H1 (cell line): ENCODE data around the gene SSH2. TPM values are rescaled to one million over a fixed set of nuclear protein-coding genes. Genes with fewer than 3 reads are reported as not detected.
A peak's percentile ranks its signal among the peaks of the same experiment; 100 is the strongest.

Experiments used
- CTCF ChIA-PET: fragments of 300-600 bp; sonication (Branson Sonifier 250); formaldehyde crosslinking; loops from one replicate; lab custom pipeline; 2021; ENCODE audit not compliant: partially characterized antibody; lab: Charles Lee
- POLR2A ChIA-PET: fragments of 300-600 bp; sonication (Branson Sonifier 250); formaldehyde crosslinking; loops from one replicate; lab custom pipeline; 2021; ENCODE audit warnings: inconsistent platforms; ENCODE audit not compliant: partially characterized antibody; lab: Charles Lee
- DNase-seq, 2 experiments: peaks; one replicate each; pipeline versions ENCODE4 v3.0.0 to v3.0.0-alpha.2; 2010 to 2022; ENCODE audit warnings: low spot score in 2 of 2, low read depth in 1 of 2, mixed read lengths in 1 of 2
- FAIRE-seq: peaks from 2 replicates; lab custom pipeline; 2011; peaks lifted over from hg19 to GRCh38; lab: Jason Lieb, UNC
- H2AFZ ChIP-seq: 2 replicates; pipeline ENCODE4 v1.8.1; 2012; ENCODE audit warnings: low read length, inconsistent platforms
- H2AK5ac ChIP-seq: 2 replicates; pipeline ENCODE4 v1.6.1; 2013; ENCODE audit warnings: low read depth, low read length
- H2BK120ac ChIP-seq: replicated peaks from 2 replicates; pipeline ENCODE3; 2013; ENCODE audit warnings: low read depth, low read length, inconsistent platforms
- H2BK12ac ChIP-seq: 2 replicates; pipeline ENCODE4 v1.6.1; 2013; ENCODE audit warnings: low read depth, low read length
- H2BK15ac ChIP-seq: 2 replicates; pipeline ENCODE4 v1.6.1; 2013; ENCODE audit warnings: low read length
- H2BK20ac ChIP-seq: 2 replicates; pipeline ENCODE4 v1.6.1; 2013; ENCODE audit warnings: low read length
- H2BK5ac ChIP-seq: 2 replicates; pipeline ENCODE4 v1.6.1; 2013; ENCODE audit warnings: low read depth, low read length
- H3K14ac ChIP-seq: 2 replicates; pipeline ENCODE4 v1.6.1; 2013; ENCODE audit warnings: inconsistent platforms; ENCODE audit not compliant: insufficient read length
- H3K18ac ChIP-seq: 2 replicates; pipeline ENCODE4 v1.6.1; 2013; ENCODE audit warnings: low read length; ENCODE audit errors: extremely low read depth
- H3K23ac ChIP-seq: 2 replicates; pipeline ENCODE4 v1.6.1; 2013; ENCODE audit warnings: inconsistent platforms; ENCODE audit not compliant: insufficient read length
- H3K23me2 ChIP-seq: 2 replicates; pipeline ENCODE4 v1.6.1; 2013; ENCODE audit warnings: low read depth, low read length
- H3K27ac ChIP-seq: 2 replicates; pipeline ENCODE4 v1.6.1; 2011; ENCODE audit warnings: low read depth, low read length, inconsistent platforms
- H3K27me3 ChIP-seq, 4 experiments: replicated peaks in 1 of 4; 1 replicate in 1 of 4; 2 replicates in 3 of 4; pipeline versions ENCODE4 v1.6.1 to v1.8.1; 2011 to 2013; ENCODE audit warnings: low read length in 3 of 4, mild to moderate bottlenecking in 3 of 4, inconsistent platforms in 2 of 4, mixed read lengths in 2 of 4, moderate library complexity in 1 of 4; ENCODE audit not compliant: control insufficient read depth in 3 of 4, insufficient read depth in 3 of 4; ENCODE audit errors: extremely low read depth in 1 of 4
- H3K36me3 ChIP-seq, 4 experiments: 2 replicates each; pipeline versions ENCODE4 v1.6.1 to v1.8.1; 2011 to 2013; ENCODE audit warnings: mild to moderate bottlenecking in 4 of 4, low read length in 3 of 4, moderate library complexity in 2 of 4, control low read depth in 1 of 4, inconsistent platforms in 1 of 4; ENCODE audit not compliant: insufficient read depth in 4 of 4, control insufficient read depth in 2 of 4
- H3K4ac ChIP-seq: replicated peaks from 2 replicates; pipeline ENCODE3; 2013; ENCODE audit warnings: low read length, low read depth, mixed read lengths, inconsistent platforms; ENCODE audit not compliant: insufficient read length
- H3K4me1 ChIP-seq, 4 experiments: replicated peaks in 1 of 4; 1 replicate in 1 of 4; 2 replicates in 3 of 4; pipeline versions ENCODE4 v1.6.1 to v1.8.1; 2011 to 2013; ENCODE audit warnings: low read length in 3 of 4, inconsistent platforms in 2 of 4, mixed read lengths in 1 of 4; ENCODE audit not compliant: insufficient read depth in 4 of 4, control insufficient read depth in 3 of 4
- H3K4me2 ChIP-seq, 2 experiments: 2 replicates each; pipeline versions ENCODE4 v1.6.1 to v1.8.1; 2011 to 2013; ENCODE audit warnings: low read depth in 2 of 2, low read length in 2 of 2, control low read depth in 1 of 2, inconsistent platforms in 1 of 2, mild to moderate bottlenecking in 1 of 2; ENCODE audit not compliant: insufficient read depth in 1 of 2
- H3K4me3 ChIP-seq, 4 experiments: fragments of 200-600, 300-600 bp in 1 of 4; sonication (generic), shearing (Covaris generic), sonication (Bioruptor Twin) in 1 of 4; 2 replicates each; pipeline versions ENCODE4 v1.5.1 to v1.8.1; 2011 to 2016; ENCODE audit warnings: low read length in 4 of 4, low read depth in 3 of 4, control low read depth in 2 of 4, inconsistent platforms in 2 of 4, mild to moderate bottlenecking in 2 of 4, mixed read lengths in 1 of 4, moderate library complexity in 1 of 4; ENCODE audit not compliant: insufficient read depth in 2 of 4; ENCODE audit errors: extremely low read depth in 1 of 4
- H3K56ac ChIP-seq: replicated peaks from 2 replicates; pipeline ENCODE3; 2013; ENCODE audit warnings: low read depth, mild to moderate bottlenecking, mixed read lengths, low read length, inconsistent platforms; ENCODE audit not compliant: insufficient read length
- H3K79me1 ChIP-seq: 2 replicates; pipeline ENCODE4 v1.6.1; 2013; ENCODE audit warnings: low read depth, low read length, control low read depth
- H3K79me2 ChIP-seq, 2 experiments: 2 replicates each; pipeline versions ENCODE4 v1.6.1 to v1.8.1; 2012 to 2013; ENCODE audit warnings: low read length in 2 of 2, mild to moderate bottlenecking in 2 of 2, inconsistent platforms in 1 of 2; ENCODE audit not compliant: insufficient read depth in 2 of 2, control insufficient read depth in 1 of 2
- H3K9ac ChIP-seq, 4 experiments: replicated peaks in 1 of 4; 1 replicate in 1 of 4; 2 replicates in 3 of 4; pipeline versions ENCODE4 v1.6.1 to v1.8.1; 2011 to 2013; ENCODE audit warnings: low read depth in 3 of 4, low read length in 3 of 4, control low read depth in 2 of 4, mild to moderate bottlenecking in 2 of 4, moderate library complexity in 2 of 4, inconsistent platforms in 1 of 4; ENCODE audit errors: extremely low read depth in 1 of 4
- H3K9me3 ChIP-seq, 2 experiments: 2 replicates each; pipeline versions ENCODE4 v1.6.1 to v1.8.1; 2012 to 2013; ENCODE audit warnings: mild to moderate bottlenecking in 2 of 2, moderate library complexity in 2 of 2, control low read depth in 1 of 2, inconsistent platforms in 1 of 2, low read depth in 1 of 2, low read length in 1 of 2, mixed read lengths in 1 of 2; ENCODE audit not compliant: insufficient read depth in 2 of 2
- H4K20me1 ChIP-seq, 2 experiments: replicated peaks in 1 of 2; 2 replicates each; pipeline versions ENCODE3 to v1.8.1; 2011 to 2013; ENCODE audit warnings: inconsistent platforms in 2 of 2, low read length in 2 of 2, mild to moderate bottlenecking in 1 of 2; ENCODE audit not compliant: insufficient read depth in 2 of 2, control insufficient read depth in 1 of 2
- H4K5ac ChIP-seq: 2 replicates; pipeline ENCODE4 v1.6.1; 2013; ENCODE audit warnings: low read length, low read depth, mixed read lengths, inconsistent platforms; ENCODE audit not compliant: insufficient read length
- H4K8ac ChIP-seq: 2 replicates; pipeline ENCODE4 v1.8.0; 2013; ENCODE audit warnings: mild to moderate bottlenecking, moderate library complexity, low read length, inconsistent platforms; ENCODE audit not compliant: insufficient read depth; ENCODE audit errors: extremely low read depth
- H4K91ac ChIP-seq: replicated peaks from 2 replicates; pipeline ENCODE3; 2013; ENCODE audit warnings: low read length, mixed read lengths, inconsistent platforms; ENCODE audit not compliant: insufficient read length
- EP300 ChIP-seq, 2 experiments: IDR thresholded peaks; 1 replicate in 1 of 2; 2 replicates in 1 of 2; pipeline ENCODE4 v1.6.1; 2011 to 2012; ENCODE audit warnings: low read depth in 2 of 2, low read length in 2 of 2, mild to moderate bottlenecking in 2 of 2, borderline replicate concordance in 1 of 2, inconsistent platforms in 1 of 2, moderate library complexity in 1 of 2
- JUND ChIP-seq: IDR thresholded peaks from 2 replicates; pipeline ENCODE4 v1.6.1; 2011; ENCODE audit warnings: mild to moderate bottlenecking, improper control_type of control experiment, low read length
- SIRT6 ChIP-seq: IDR thresholded peaks from one replicate; pipeline ENCODE4 v1.7.1; 2012; ENCODE audit warnings: low read length, inconsistent platforms
- USF2 ChIP-seq: IDR thresholded peaks from 2 replicates; pipeline ENCODE4 v1.6.1; 2011; ENCODE audit warnings: low read length, improper control_type of control experiment
- WGBS, 2 experiments: shearing (Covaris generic) in 1 of 2; methylation state at CpG; one replicate each; pipeline versions ENCODE4 v1.1.6 to v1.1.7; 2013 to 2015; ENCODE audit warnings: low lambda C conversion rate in 2 of 2, mixed read lengths in 2 of 2, inconsistent platforms in 1 of 2, low coverage in 1 of 2, missing lambda C conversion rate in 1 of 2; ENCODE audit not compliant: insufficient replicate concordance in 2 of 2, insufficient coverage in 1 of 2, insufficient read length in 1 of 2; ENCODE audit errors: extremely low coverage in 1 of 2, missing lambda C conversion rate in 1 of 2; 5-methylcytosine and 5-hydroxymethylcytosine counted together
- polyA plus RNA-seq, 7 experiments: library from polyadenylated mRNA; depleted of rRNA in 3 of 7; stranded (reverse) in 5 of 7; unstranded in 2 of 7; fragments of >200 nt in 5 of 7; fragments of 200-250 nt in 2 of 7; gene quantifications; 1 replicate in 5 of 7; 2 replicates in 1 of 7; 4 replicates in 1 of 7; pipeline versions ENCODE4 v1.2.1 to v1.2.3, GENCODE V29; 2011 to 2013; ENCODE audit warnings: missing spikeins in 2 of 7, mixed read lengths in 2 of 7
- total RNA-seq: library from RNA; stranded (reverse); fragmentation: NEBNext Ultra II Directional; extraction: Animal tissue kit (Norgen Biotek cat#: 25700); gene quantifications from 2 replicates; pipeline ENCODE4 v1.2.1, GENCODE V29; 2021

Gene SSH2
- total and polyA plus RNA-seq, 2 of the 8 experiments (the other 6 are each of a cell fraction or from before 2014, with no cell fraction given), result 5.2 to 15.9 TPM

DNA sequence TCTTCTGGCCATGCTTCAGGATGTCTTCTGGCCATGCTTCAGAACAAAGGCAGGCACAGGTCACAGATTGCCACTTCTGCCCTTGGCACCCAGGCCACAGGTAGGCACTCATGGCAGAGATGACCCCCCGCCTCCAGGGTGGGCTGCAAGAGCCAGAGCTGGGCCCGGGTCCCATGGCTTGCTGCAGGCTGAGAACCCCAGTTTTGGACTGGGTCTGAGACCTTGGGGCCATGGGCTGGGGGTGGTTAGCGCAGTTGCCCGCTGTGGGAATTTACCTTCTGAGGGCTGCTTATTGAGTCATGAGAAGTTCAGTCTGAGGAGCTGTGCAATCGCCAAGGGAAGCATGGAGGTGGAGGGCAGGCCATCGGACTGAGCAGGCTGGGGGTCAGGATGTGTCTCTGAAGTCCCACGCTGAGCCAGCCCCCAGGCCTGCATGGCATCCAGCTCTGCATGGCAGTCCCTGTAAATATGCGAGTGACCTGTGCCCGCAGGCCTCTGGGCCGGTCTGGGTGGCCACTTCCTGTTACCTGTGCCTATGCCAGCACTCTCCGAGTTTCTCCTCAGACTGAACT, 335.4 kb downstream of the SSH2 start:
- H3K56ac ChIP-seq, result no peak overlapping the region
- ChIA-PET CTCF (interaction anchor here (0.8 to 5.0 kb wide), 9 partner anchors 9 to 642 kb away, joined by 3 to 167 read pairs (median 5); partner anchors contain the start of gene TP53I13), POLR2A (interaction anchor here (0.9 to 3.2 kb wide), 4 partner anchors 13 to 23 kb away, joined by 4 to 12 read pairs (median 4); no protein-coding TSS in a partner anchor)
- TF ChIP-seq USF2 (no peak), EP300 (IDR thresholded peaks at IDR 0.05; ENCODE audit: borderline replicate concordance in 1 of 2, low read depth in 2 of 2, low read length in 2 of 2) (no peak), JUND (no peak), SIRT6 (no peak)

More for the DNA sequence above, 335.4 kb downstream of the SSH2 start:
- H3K79me2 ChIP-seq, result peaks cover 0 to 34% of the 10 kb centered on the region in 2 experiments; a peak in 2 of 4 replicates
- no peak overlapping the region; the same call in 1 of the 2 replicates for H2AK5ac ChIP-seq
- no peak overlapping the region for H3K27ac ChIP-seq
- H3K14ac ChIP-seq, result no peak overlapping the region
- H3K27me3 ChIP-seq, result peaks cover 0 to 6% (median 5%) of the 10 kb centered on the region in 4 experiments; a peak in 2 of 7 replicates
- no peaks in the 10 kb centered on the region for H3K9me3 ChIP-seq
- H2BK120ac ChIP-seq, result no peak overlapping the region
- peaks cover 10 to 60% (median 39%) of the 10 kb centered on the region in 4 experiments for H3K4me1 ChIP-seq
- peaks cover 9% of the 10 kb centered on the region for H3K79me1 ChIP-seq
- H3K4me3 ChIP-seq, result peak overlapping the region in 3 of 4 experiments; percentile 65 to 83 (median 70); a peak in 6 of 8 replicates
- 0 out of 2 replicates have a peak overlapping the region, but pooled peaks have one; percentile 29 for H2BK15ac ChIP-seq
- H3K23me2 ChIP-seq, result peaks cover 32% of the 10 kb centered on the region
- no peak overlapping the region; the same call in 1 of the 2 replicates for H3K18ac ChIP-seq
- no peak for DNase-seq
- no peak overlapping the region for H3K9ac ChIP-seq
- H4K5ac ChIP-seq, result no peak overlapping the region
- H4K20me1 ChIP-seq, result peaks cover 0 to 16% of the 10 kb centered on the region in 2 experiments
- no peak overlapping the region; the same call in 1 of the 2 replicates for H4K8ac ChIP-seq
- no peak for FAIRE-seq
- H2BK5ac ChIP-seq, result no peak overlapping the region; the same call in 1 of the 2 replicates
- 77% methylated on average over 11 of the region's 11 CpGs; no CpG with 5 or more reads in 1 of the 2 experiments for WGBS, 2 experiments
- no peaks in the 10 kb centered on the region for H3K36me3 ChIP-seq
- no peak overlapping the region for H2BK20ac ChIP-seq
- no peak overlapping the region; the same call in 1 of the 2 replicates for H2BK12ac ChIP-seq
- peak overlapping the region; percentile 75 for H3K4ac ChIP-seq
- peak overlapping the region; percentile 86 to 93 for H3K4me2 ChIP-seq
- no peak overlapping the region for H4K91ac ChIP-seq
- no peak overlapping the region for H2AFZ ChIP-seq
- no peak overlapping the region for H3K23ac ChIP-seq
